GM18502 (cell line): Measurements from ENCODE around the gene CDH24.

Experiments
- ATAC-seq: cut with Tn5 transposase; IDR thresholded peaks from one replicate; pipeline ENCODE4 v1.9.1; 2021; ENCODE audit warnings: mild to moderate bottlenecking; ENCODE audit not compliant: unreplicated experiment, poor library complexity

Gene CDH24

DNA sequence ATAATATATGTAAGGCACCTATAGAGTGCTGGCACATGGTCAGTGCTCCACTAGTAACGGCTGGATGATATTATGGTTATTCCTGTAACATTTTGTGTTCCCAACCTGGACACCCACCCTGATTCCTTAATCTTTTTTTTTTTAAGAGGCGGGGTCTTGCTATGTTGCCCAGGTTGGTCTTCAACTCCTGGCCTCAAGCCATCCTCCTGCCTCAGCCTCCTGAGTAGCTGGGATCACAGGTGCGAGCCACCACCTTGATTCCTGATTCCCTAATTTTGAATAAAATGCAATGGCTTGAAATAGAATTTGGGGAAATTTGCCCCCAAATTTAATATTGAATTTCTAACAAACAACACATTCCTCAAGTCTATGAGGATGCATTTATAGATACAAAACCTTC lies 54.7 kb downstream of the CDH24 start:
- ATAC-seq: no peak

GRCh38 chr14:23000860-23001259 lies 56.5 kb downstream of the CDH24 start:
- no peak for ATAC-seq

DNA sequence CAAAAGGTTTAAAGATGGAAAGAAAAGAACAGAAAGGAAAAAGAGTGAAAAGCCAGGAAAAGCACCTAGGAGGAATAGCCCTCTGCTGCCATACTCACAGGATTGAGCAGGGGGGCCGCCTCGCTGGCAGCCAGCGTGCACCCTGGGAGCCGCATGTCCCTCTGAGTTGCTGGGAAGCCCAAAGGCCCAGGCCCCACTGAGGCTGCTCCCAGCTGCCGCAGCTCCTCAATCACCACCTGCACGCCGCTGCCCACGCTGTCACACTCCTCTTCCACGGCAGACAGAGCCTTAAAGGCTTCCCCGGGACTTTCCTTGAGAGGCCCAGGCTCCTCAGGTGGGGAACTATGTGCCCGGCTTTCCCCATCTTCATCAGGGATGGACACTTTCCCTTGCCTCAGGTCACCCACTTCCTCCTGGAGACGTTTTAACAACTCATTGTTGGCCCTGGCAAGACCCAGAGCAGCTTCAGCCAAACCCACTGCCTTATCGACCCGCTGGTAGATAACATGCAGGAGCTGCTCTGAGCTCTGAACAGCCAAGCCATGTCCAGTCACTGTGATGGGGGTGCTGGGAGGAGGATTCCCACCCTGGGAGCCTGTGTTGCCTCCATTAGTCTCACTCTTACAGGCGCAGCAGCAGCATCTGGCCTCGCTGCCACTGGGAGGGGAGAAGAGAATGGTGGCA lies 58.8 kb downstream of the CDH24 start:
- ATAC-seq: no peak

- no peak for ATAC-seq
Observed at GRCh38 chr14:22997676-22998323, 59.5 kb downstream of the CDH24 start.
